NCI-H146 treated with DMSO at 0.1 percent for 48 hours (cell line): Measurements from ENCODE around the gene H1-8.

Experiments
- DNase-seq: peaks from one replicate; lab custom pipeline; 2025; ENCODE audit not compliant: unreplicated experiment; lab: John Stamatoyannopoulos, UW

Gene H1-8

GRCh38 chr3:129555153-129555550 lies 12.2 kb downstream of the H1-8 start:
- DNase-seq: no peak

- no peak for DNase-seq
Observed at GRCh38 chr3:129555616-129556357, 12.8 kb downstream of the H1-8 start.

- no peak for DNase-seq
Observed at GRCh38 chr3:129556358-129556695, 13.4 kb downstream of the H1-8 start.

- DNase-seq: no peak
Observed at GRCh38 chr3:129556890-129557547, 14.0 kb downstream of the H1-8 start.

- no peak for DNase-seq
Observed at GRCh38 chr3:129557548-129557894, 14.5 kb downstream of the H1-8 start.

GRCh38 chr3:129558081-129558771 lies 15.3 kb downstream of the H1-8 start:
- DNase-seq: no peak

- no peak for DNase-seq
Observed at GRCh38 chr3:129558772-129559564, 16.0 kb downstream of the H1-8 start.

GRCh38 chr3:129559565-129560079 lies 16.6 kb downstream of the H1-8 start:
- DNase-seq: no peak

- no peak for DNase-seq
Observed at GRCh38 chr3:129560269-129560787, 17.4 kb downstream of the H1-8 start.

GRCh38 chr3:129560911-129561594 lies 18.1 kb downstream of the H1-8 start:
- no peak for DNase-seq

GRCh38 chr3:129561619-129562248 lies 18.8 kb downstream of the H1-8 start:
- no peak for DNase-seq

- no peak for DNase-seq
Observed at GRCh38 chr3:129562803-129563202, 19.8 kb downstream of the H1-8 start.

- no peak for DNase-seq
Observed at GRCh38 chr3:129563332-129563731, 20.4 kb downstream of the H1-8 start.

- DNase-seq: no peak
Observed at GRCh38 chr3:129563850-129564535, 21.0 kb downstream of the H1-8 start.

GRCh38 chr3:129564981-129565644 lies 22.1 kb downstream of the H1-8 start:
- no peak for DNase-seq

- DNase-seq: no peak
Observed at GRCh38 chr3:129565902-129566301, 22.9 kb downstream of the H1-8 start.

- DNase-seq: no peak
Observed at GRCh38 chr3:129567176-129567705, 24.3 kb downstream of the H1-8 start.

- DNase-seq: no peak
Observed at GRCh38 chr3:129567939-129568338, 25.0 kb downstream of the H1-8 start.

GRCh38 chr3:129569856-129570255 lies 26.9 kb downstream of the H1-8 start:
- DNase-seq: no peak
